Amniotic stem cell (primary cell): ENCODE results near the gene SUGP2.

ENCODE experiments used
- DNase-seq: peaks from one replicate; lab custom pipeline; 2025; lab: John Stamatoyannopoulos, UW

Gene SUGP2

GRCh38 chr19:19059018-19059836, 25.9 kb upstream of the SUGP2 start:
- no peak for DNase-seq

GRCh38 chr19:19057720-19058119, 24.4 kb upstream of the SUGP2 start:
- DNase-seq: no peak

GRCh38 chr19:19057317-19057716, 24.0 kb upstream of the SUGP2 start:
- DNase-seq: no peak

- DNase-seq: no peak
Observed at GRCh38 chr19:19056636-19057275, 23.4 kb upstream of the SUGP2 start.

GRCh38 chr19:19055701-19056100, 22.4 kb upstream of the SUGP2 start:
- DNase-seq: no peak

- no peak for DNase-seq
Observed at GRCh38 chr19:19054939-19055440, 21.7 kb upstream of the SUGP2 start.

- DNase-seq: no peak
Observed at GRCh38 chr19:19054315-19054938, 21.1 kb upstream of the SUGP2 start.

GRCh38 chr19:19053508-19054314, 20.4 kb upstream of the SUGP2 start:
- no peak for DNase-seq

GRCh38 chr19:19052921-19053320, 19.6 kb upstream of the SUGP2 start:
- no peak for DNase-seq

- DNase-seq: no peak
Observed at GRCh38 chr19:19051478-19052213, 18.3 kb upstream of the SUGP2 start.

GRCh38 chr19:19050731-19051130, 17.4 kb upstream of the SUGP2 start:
- no peak for DNase-seq

GRCh38 chr19:19050104-19050503, 16.8 kb upstream of the SUGP2 start:
- no peak for DNase-seq

- no peak for DNase-seq
Observed at GRCh38 chr19:19049406-19049805, 16.1 kb upstream of the SUGP2 start.

- DNase-seq: no peak
Observed at GRCh38 chr19:19043881-19044280, 10.6 kb upstream of the SUGP2 start.

- no peak for DNase-seq
Observed at GRCh38 chr19:19043481-19043880, 10.2 kb upstream of the SUGP2 start.

GRCh38 chr19:19042732-19043280, 9.5 kb upstream of the SUGP2 start:
- no peak for DNase-seq

GRCh38 chr19:19040417-19040816, 7.1 kb upstream of the SUGP2 start:
- DNase-seq: no peak

GRCh38 chr19:19039901-19040300, 6.6 kb upstream of the SUGP2 start:
- DNase-seq: no peak

- peak; percentile 15 for DNase-seq
Observed at GRCh38 chr19:19034204-19034624, 897 bp upstream of the SUGP2 start.

GRCh38 chr19:19033176-19033425, 216 bp downstream of the SUGP2 start:
- no peak for DNase-seq

- DNase-seq: no peak
Observed at GRCh38 chr19:19032420-19033175, 719 bp downstream of the SUGP2 start.
